ENCODE data around the gene SEMA6A.

- no peak for TF ChIP-seq EZH2 (IDR thresholded peaks at IDR 0.05; ENCODE audit: low read depth, unreplicated experiment)
- TF ChIP-seq CTCF (conservative IDR thresholded peaks at IDR 0.05; ENCODE audit: low read depth in 2 of 2) = no peak
- no peak for TF ChIP-seq EZH2phosphoT487 (IDR thresholded peaks at IDR 0.05; ENCODE audit: unreplicated experiment)
- TF ChIP-seq POLR2AphosphoS5 (IDR thresholded peaks at IDR 0.05; ENCODE audit: low read depth) = no peak
- no peak for TF ChIP-seq STAT1 (IDR thresholded peaks at IDR 0.05; ENCODE audit: unreplicated experiment)
- TF ChIP-seq REST (IDR thresholded peaks at IDR 0.05; ENCODE audit: unreplicated experiment) = no peak
- no peak for TF ChIP-seq JUNB (IDR thresholded peaks at IDR 0.05; ENCODE audit: unreplicated experiment)
- TF ChIP-seq ZNF114 (CRISPR knock-in tag; IDR thresholded peaks at IDR 0.05) = no peak
- no peak for TF ChIP-seq CREB1 (CRISPR knock-in tag; IDR thresholded peaks at IDR 0.05; ENCODE audit: low read depth)
Observed at GRCh38 chr5:116418016-116418415, 156.6 kb downstream of the SEMA6A start.

All from GM23338 (cell line).